HepG2 (cell line): ENCODE results near the gene SF3B5. TPM values are rescaled to one million over a fixed set of nuclear protein-coding genes. Genes with fewer than 3 reads are reported as not detected.

ENCODE experiments used
- ATAC-seq: fragments of 200-7000 bp; cut with Tn5 transposase; 3 replicates; pipeline ENCODE4 v1.9.1; 2020; ENCODE audit warnings: mild to moderate bottlenecking, moderate library complexity
- BruUV-seq: library from RNA; stranded (reverse); fragments of 400-500 nt; replicated peaks from 2 replicates; lab custom pipeline; 2021; lab: Mats Ljungman, UMichigan
- CTCF ChIA-PET: fragments of 300-600 bp; formaldehyde crosslinking; extraction: SDS; loops from one replicate; lab custom pipeline; 2021; ENCODE audit warnings: low total read pairs, inconsistent platforms, low intra/inter-chr PET ratio; lab: Yijun Ruan, JAX
- POLR2A ChIA-PET: fragments of 350-600 bp; sonication (Branson Sonifier 250); formaldehyde crosslinking; loops from one replicate; lab custom pipeline; 2020; ENCODE audit warnings: antibody characterized with exemption, inconsistent platforms; lab: Yijun Ruan, JAX
- DNase-seq: peaks from one replicate; pipeline ENCODE4 v3.0.0-alpha.2; 2015; ENCODE audit warnings: low spot score
- FAIRE-seq: peaks from 3 replicates; lab custom pipeline; 2011; peaks lifted over from hg19 to GRCh38; lab: Jason Lieb, UNC
- H2AFZ ChIP-seq: one replicate; pipeline ENCODE4 v1.6.1; 2011; ENCODE audit warnings: low read length, inconsistent platforms
- H3K27ac ChIP-seq: fragments of 300-600 bp; 3 replicates; pipeline ENCODE4 v1.8.0; 2011; ENCODE audit warnings: mixed run types, mild to moderate bottlenecking, mixed read lengths, low read length, inconsistent platforms; ENCODE audit not compliant: insufficient read depth; ENCODE audit errors: extremely low read length
- H3K27me3 ChIP-seq, 2 experiments: fragments of 200-600 bp in 1 of 2; 2 replicates in 1 of 2; 3 replicates in 1 of 2; pipeline versions ENCODE4 v1.6.0 to v1.8.0; 2011; ENCODE audit warnings: low read length in 2 of 2, mild to moderate bottlenecking in 2 of 2, moderate library complexity in 2 of 2, inconsistent platforms in 1 of 2; ENCODE audit not compliant: insufficient read depth in 2 of 2, control insufficient read depth in 1 of 2
- H3K36me3 ChIP-seq, 2 experiments: fragments of 200-600 bp in 1 of 2; replicated peaks in 1 of 2; 2 replicates in 1 of 2; 3 replicates in 1 of 2; pipeline versions ENCODE4 v1.5.1 to v1.8.0; 2011; ENCODE audit warnings: low read length in 2 of 2, inconsistent platforms in 1 of 2; ENCODE audit not compliant: insufficient read depth in 2 of 2, control insufficient read depth in 1 of 2
- H3K4me1 ChIP-seq: 2 replicates; pipeline ENCODE4 v1.5.1; 2012; ENCODE audit warnings: low read length, inconsistent platforms; ENCODE audit not compliant: insufficient read depth
- H3K4me2 ChIP-seq: 2 replicates; pipeline ENCODE4 v1.6.0; 2011; ENCODE audit warnings: low read depth, low read length, inconsistent platforms
- H3K4me3 ChIP-seq, 3 experiments: fragments of 200-600 bp in 1 of 3; sonication (generic), shearing (Covaris generic) in 1 of 3; replicated peaks in 1 of 3; 2 replicates each; pipeline ENCODE4 v1.5.1; 2011 to 2016; ENCODE audit warnings: low read length in 3 of 3, inconsistent platforms in 2 of 3, low read depth in 2 of 3, mild to moderate bottlenecking in 2 of 3, control low read depth in 1 of 3, mixed read lengths in 1 of 3; ENCODE audit not compliant: insufficient read depth in 1 of 3
- H3K79me2 ChIP-seq: one replicate; pipeline ENCODE4 v1.6.1; 2011; ENCODE audit warnings: low read length, inconsistent platforms; ENCODE audit not compliant: insufficient read depth
- H3K9ac ChIP-seq: 2 replicates; pipeline ENCODE4 v1.6.0; 2011; ENCODE audit warnings: mild to moderate bottlenecking, low read depth, low read length, inconsistent platforms; ENCODE audit not compliant: insufficient read depth
- H3K9me3 ChIP-seq: 2 replicates; pipeline ENCODE4 v1.5.1; 2012; ENCODE audit warnings: mild to moderate bottlenecking, low read length
- H4K20me1 ChIP-seq: 2 replicates; pipeline ENCODE4 v1.6.0; 2011; ENCODE audit warnings: inconsistent platforms, mild to moderate bottlenecking, low read length, moderate library complexity; ENCODE audit not compliant: insufficient read depth
- CENPBD1 ChIP-seq: sonication (generic); formaldehyde crosslinking; IDR thresholded peaks from 2 replicates; pipeline ENCODE4 v1.8.0; 2022; ENCODE audit warnings: missing genetic modification reagents, low read depth, mild to moderate bottlenecking, borderline replicate concordance
- CHD2 ChIP-seq: IDR thresholded peaks from 2 replicates; pipeline ENCODE4 v1.6.1; 2011; ENCODE audit warnings: low read depth, low read length, improper control_type of control experiment
- MAFF ChIP-seq: IDR thresholded peaks from 2 replicates; pipeline ENCODE4 v1.6.1; 2011; ENCODE audit warnings: low read depth, low read length, improper control_type of control experiment
- MAFK ChIP-seq, 2 experiments: IDR thresholded peaks in 1 of 2; conservative IDR thresholded peaks in 1 of 2; 2 replicates each; pipeline ENCODE4 v1.6.1; 2011; ENCODE audit warnings: improper control_type of control experiment in 2 of 2, low read length in 2 of 2
- NFE2L2 ChIP-seq: fragments of 150-350 bp; IDR thresholded peaks from 2 replicates; pipeline ENCODE4 v1.6.1; 2014; ENCODE audit warnings: low read length
- SRF ChIP-seq: IDR thresholded peaks from 2 replicates; pipeline ENCODE4 v1.6.1; 2011; ENCODE audit warnings: mild to moderate bottlenecking, low read depth, low read length, moderate library complexity
- ZBTB42 ChIP-seq: sonication (generic); formaldehyde crosslinking; IDR thresholded peaks from 2 replicates; pipeline ENCODE4 v1.5.0; 2020; ENCODE audit warnings: mild to moderate bottlenecking, missing genetic modification reagents
- ZFP62 ChIP-seq: sonication (generic); formaldehyde crosslinking; IDR thresholded peaks from 2 replicates; pipeline ENCODE4 v1.4.0; 2020; ENCODE audit warnings: missing genetic modification reagents
- ZNF619 ChIP-seq: sonication (generic); formaldehyde crosslinking; IDR thresholded peaks from 2 replicates; pipeline ENCODE4 v1.4.0; 2020; ENCODE audit warnings: mild to moderate bottlenecking, missing genetic modification reagents
- WGBS: methylation state at CpG from one replicate; pipeline ENCODE4 v1.1.6; 2017; ENCODE audit warnings: low lambda C conversion rate; 5-methylcytosine and 5-hydroxymethylcytosine counted together
- in situ Hi-C: cut with HindIII; loops from 2 replicates; pipeline ENCODE4 v1.10.0; 2017; ENCODE audit warnings: low pct_unique_long_range_greater_than_20kb; ENCODE audit not compliant: extremely low pct_ligation_motif_present
- intact Hi-C: fragments of 100-400 bp; cut with micrococcal nuclease; formaldehyde crosslinking; loops from one replicate; pipeline ENCODE4 v1.10.0; 2022; ENCODE audit not compliant: unreplicated experiment
- polyA plus RNA-seq, 8 experiments: library from polyadenylated mRNA; depleted of rRNA in 3 of 8; stranded (reverse) in 7 of 8; unstranded in 1 of 8; fragments of >200 nt; fragmentation: Illumina TruSeq in 4 of 8; extraction: Trizol in 4 of 8; gene quantifications; 2 replicates each; pipeline versions ENCODE4 v1.2.1 to v1.2.3, GENCODE V29; 2011 to 2016; ENCODE audit warnings: low read depth in 4 of 8, missing spikeins in 1 of 8, mixed read lengths in 1 of 8; ENCODE audit not compliant: insufficient read depth in 1 of 8
- total RNA-seq, 5 experiments: library from RNA; depleted of rRNA; stranded (reverse); fragments of >200 nt; fragmentation: Illumina TruSeq; extraction: Trizol; gene quantifications; 2 replicates each; pipeline ENCODE4 v1.2.3, GENCODE V29; 2016; ENCODE audit warnings: low read depth in 1 of 5

The SF3B5 gene
- total and polyA plus RNA-seq, 2 of the 13 experiments (the other 11 are each of a cell fraction or from before 2014, with no cell fraction given), result 263 to 292 TPM

GRCh38 chr6:144077871-144078270 is 17.5 kb downstream of the SF3B5 start:
- no peak overlapping the region for H2AFZ ChIP-seq
- H3K4me1 ChIP-seq, result no peaks in the 10 kb centered on the region
- WGBS, result 7% methylated on average over 2 of the region's 2 CpGs
- H3K4me2 ChIP-seq, result no peak overlapping the region
- no peak for DNase-seq
- ChIA-PET POLR2A (no interaction called here), CTCF (no interaction called here)
- H4K20me1 ChIP-seq, result no peaks in the 10 kb centered on the region; the same call in 1 of the 2 replicates
- no peaks in the 10 kb centered on the region for H3K36me3 ChIP-seq
- intact Hi-C loops, result no loop called here
- in situ Hi-C loops, result no loop called here
- no peak overlapping the region for H3K9ac ChIP-seq
- H3K9me3 ChIP-seq, result no peaks in the 10 kb centered on the region
- H3K79me2 ChIP-seq, result no peaks in the 10 kb centered on the region
- H3K27ac ChIP-seq, result no peak overlapping the region
- peaks cover 0 to 1% of the 10 kb centered on the region in 2 experiments; a peak in 1 of 5 replicates for H3K27me3 ChIP-seq
- no peak for ATAC-seq
- no TSS peak for BruUV-seq
- TF ChIP-seq MAFF, result peak; percentile 73
- no peak for TF ChIP-seq ZFP62
- no peak for TF ChIP-seq ZBTB42
- peak; percentile 75 to 85 for TF ChIP-seq MAFK (conservative IDR thresholded peaks at IDR 0.05 in 1 of 2, IDR thresholded peaks at IDR 0.05 in 1 of 2; ENCODE audit: low read length in 2 of 2)
- TF ChIP-seq ZNF619 (CRISPR knock-in tag), result no peak
- no peak for TF ChIP-seq SRF
- TF ChIP-seq NFE2L2, result 0 out of 2 replicates have a peak, but pooled peaks have one; percentile 22
- no peak for TF ChIP-seq CENPBD1 (CRISPR knock-in tag)
- no peak for FAIRE-seq
- H3K4me3 ChIP-seq, result no peak overlapping the region

DNA sequence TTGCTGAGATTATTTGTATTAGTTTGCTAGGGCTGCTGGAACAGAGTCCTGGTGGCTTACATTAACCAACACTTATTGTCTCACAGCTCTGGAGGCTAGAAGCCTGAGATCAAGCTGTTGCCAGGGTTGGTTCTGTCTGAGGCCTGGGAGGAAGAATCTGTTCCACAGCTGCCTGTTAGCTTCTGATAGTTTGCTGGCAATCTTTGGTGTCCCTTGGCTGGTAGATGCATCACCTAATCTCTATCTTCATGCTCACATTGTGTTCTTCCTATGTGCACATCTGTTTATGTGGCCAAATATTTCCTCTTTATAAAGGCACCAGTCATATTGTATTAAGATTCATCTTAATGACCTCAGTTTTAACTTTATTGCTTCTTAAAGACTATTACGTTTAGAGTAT is 19.5 kb downstream of the SF3B5 start:
- Histone ChIP-seq H2AFZ (no peak overlapping the region), H3K27me3 (peaks cover 1 to 2% of the 10 kb centered on the region in 2 experiments; a peak in 2 of 5 replicates), H3K79me2 (no peaks in the 10 kb centered on the region), H3K4me1 (no peaks in the 10 kb centered on the region), H3K4me2 (no peak overlapping the region), H4K20me1 (no peaks in the 10 kb centered on the region; the same call in 1 of the 2 replicates), H3K36me3 (no peaks in the 10 kb centered on the region), H3K9me3 (no peaks in the 10 kb centered on the region), H3K4me3 (no peak overlapping the region), H3K27ac (no peak overlapping the region), H3K9ac (no peak overlapping the region)
- WGBS, result 27% methylated on average over 1 of the region's 1 CpG
- TF ChIP-seq CHD2, result no peak
- no peak for ATAC-seq
- POLR2A ChIA-PET, result no interaction called here
- no peak for DNase-seq
- CTCF ChIA-PET, result no interaction called here
- no peak for FAIRE-seq
- in situ Hi-C loops (no loop called here), intact Hi-C loops (no loop called here)
- BruUV-seq, result no TSS peak
